HG02938 (cell line): Measurements from ENCODE around the gene RBP7.
A peak's percentile ranks its signal among the peaks of the same experiment; 100 is the strongest.
"Not testable (repeated sequence)": the region's sequence is repeated elsewhere in the genome, so short reads cannot be mapped to it uniquely, and the experiment has no call there.

Experiments used
- ATAC-seq: cut with Tn5 transposase; IDR thresholded peaks from one replicate; pipeline ENCODE4 v1.9.1; 2021; ENCODE audit warnings: mild to moderate bottlenecking, moderate library complexity; ENCODE audit not compliant: unreplicated experiment

The RBP7 gene

DNA sequence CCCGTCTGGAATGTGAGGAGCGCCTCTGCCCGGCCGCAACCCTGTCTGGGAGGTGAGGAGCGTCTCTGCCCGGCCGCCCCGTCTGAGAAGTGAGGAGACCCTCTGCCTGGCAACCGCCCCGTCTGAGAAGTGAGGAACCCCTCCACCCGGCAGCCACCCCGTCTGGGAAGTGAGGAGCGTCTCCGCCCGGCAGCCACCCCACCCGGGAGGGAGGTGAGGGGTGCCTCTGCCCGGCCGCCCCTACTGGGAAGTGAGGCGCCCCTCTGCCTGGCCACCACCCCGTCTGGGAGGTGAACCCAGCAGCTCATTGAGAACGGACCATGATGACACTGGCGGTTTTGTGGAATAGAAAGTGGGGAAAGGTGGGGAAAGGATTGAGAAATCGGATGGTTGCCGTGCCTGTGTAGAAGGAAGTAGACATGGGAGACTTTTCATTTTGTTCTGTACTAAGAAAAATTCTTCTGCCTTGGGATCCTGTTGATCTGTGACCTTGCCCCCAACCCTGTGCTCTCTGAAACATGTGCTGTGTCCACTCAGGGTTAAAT, 32.0 kb downstream of the RBP7 start:
- not testable (repeated sequence) for ATAC-seq

DNA sequence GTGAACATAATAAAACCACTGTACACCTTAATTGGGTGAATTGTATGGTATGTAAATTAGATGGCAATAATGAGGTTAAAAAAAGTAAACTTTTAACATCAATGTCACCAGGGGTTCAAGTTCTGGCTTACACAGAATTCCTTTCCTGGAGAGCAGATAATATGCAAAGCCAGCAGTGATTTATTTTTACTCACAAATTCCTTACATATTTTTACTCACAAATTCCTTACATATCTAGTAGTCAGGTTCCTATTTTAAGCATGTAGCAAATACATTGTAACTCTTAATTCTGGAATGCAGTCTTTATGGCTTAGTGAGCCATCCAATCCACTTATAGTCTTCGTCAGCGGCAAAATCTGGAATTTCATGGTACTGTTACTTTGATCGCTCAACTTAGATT, 34.4 kb downstream of the RBP7 start:
- ATAC-seq, result no peak

GRCh38 chr1:10032590-10033358, 35.7 kb downstream of the RBP7 start, which contains the start of gene UBE4B:
Gene UBE4B (plus strand): TSS chr1:10032958. CDS start chr1:10033671, 713 bp downstream.
- peak; percentile 91 for ATAC-seq

DNA sequence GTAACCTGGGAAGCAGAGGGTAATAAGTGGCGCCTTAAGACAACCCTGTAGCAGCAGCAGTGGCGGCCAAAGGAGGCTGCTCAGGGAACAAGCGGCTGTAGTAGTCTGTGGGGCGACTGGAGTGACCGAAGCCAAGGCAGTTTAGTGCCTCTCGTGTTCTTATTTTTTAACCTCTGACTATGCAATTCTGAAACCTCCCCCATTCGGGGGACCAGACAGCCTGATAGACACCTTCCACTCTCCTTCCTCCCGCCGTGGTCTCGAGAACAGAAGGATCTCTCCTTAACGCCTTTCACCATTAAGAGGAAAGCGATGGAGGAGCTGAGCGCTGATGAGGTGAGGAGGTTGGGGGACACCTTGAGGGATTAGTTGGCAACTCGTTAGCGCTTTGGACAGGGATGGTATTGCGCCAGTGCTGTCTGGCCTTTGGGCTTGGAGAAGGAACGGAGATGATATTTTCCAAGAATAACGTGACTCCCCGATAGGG, 36.4 kb downstream of the RBP7 start:
- ATAC-seq, result peak; percentile 10

DNA sequence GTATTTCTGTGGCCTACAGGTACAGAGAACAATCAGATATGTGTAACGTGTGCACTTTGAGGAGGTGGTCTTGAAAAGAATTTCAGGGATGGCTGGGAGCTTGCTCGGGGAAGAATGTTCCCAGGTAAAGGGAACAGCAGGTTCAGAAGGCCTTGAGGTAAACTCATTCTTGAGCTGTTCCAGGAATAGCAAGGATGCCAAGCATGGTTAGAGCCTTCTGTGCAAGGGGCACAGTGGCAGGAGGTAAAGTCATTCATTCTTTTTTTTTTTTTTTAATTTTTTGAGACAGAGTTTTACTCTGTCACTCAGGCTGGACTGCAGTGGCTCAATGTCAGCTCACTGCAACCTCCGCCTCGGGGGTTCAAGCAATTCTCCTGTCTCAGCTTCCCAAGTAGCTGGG, 45.7 kb downstream of the RBP7 start:
- ATAC-seq, result no peak

- ATAC-seq, result no peak
Observed at GRCh38 chr1:10045480-10046355, 48.7 kb downstream of the RBP7 start.

DNA sequence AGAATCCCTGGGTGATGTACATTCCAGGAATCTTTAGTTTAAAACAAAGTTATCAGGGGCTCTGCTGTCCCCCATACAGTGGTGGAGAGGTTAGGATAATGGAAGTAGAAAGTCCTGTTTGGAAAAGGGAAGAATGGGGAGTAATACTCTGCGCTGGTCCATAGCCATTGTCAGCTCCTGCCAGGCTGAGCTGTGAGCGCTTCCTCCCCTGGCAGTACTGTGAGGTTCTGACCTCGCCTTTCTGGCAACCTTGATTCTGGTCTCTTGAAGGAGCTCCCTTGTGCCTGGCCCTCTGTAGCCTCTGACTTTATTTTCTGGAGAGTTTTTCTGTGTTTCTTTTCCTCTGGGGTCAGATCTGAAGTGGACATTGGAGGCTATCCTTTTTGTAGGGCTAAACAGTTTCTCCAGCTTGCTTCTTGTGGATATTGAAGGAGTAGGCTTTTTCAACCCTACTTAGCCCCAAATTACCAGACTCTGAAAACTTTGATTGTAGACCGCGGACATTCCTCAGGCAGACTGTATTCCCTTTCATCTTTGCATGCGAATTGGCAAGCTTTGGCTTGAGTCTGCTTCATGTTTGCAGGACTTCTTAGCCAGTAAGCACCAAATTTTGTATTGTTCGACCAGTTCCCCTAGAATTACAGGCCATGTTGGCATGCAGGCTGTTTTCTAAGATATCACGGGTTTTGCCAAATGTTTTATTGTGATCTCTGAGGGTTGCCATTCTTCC, 49.5 kb downstream of the RBP7 start:
- no peak for ATAC-seq

- ATAC-seq, result no peak
Observed at GRCh38 chr1:10048601-10049000, 51.6 kb downstream of the RBP7 start.

GRCh38 chr1:10050611-10051010, 53.6 kb downstream of the RBP7 start:
- ATAC-seq, result no peak

DNA sequence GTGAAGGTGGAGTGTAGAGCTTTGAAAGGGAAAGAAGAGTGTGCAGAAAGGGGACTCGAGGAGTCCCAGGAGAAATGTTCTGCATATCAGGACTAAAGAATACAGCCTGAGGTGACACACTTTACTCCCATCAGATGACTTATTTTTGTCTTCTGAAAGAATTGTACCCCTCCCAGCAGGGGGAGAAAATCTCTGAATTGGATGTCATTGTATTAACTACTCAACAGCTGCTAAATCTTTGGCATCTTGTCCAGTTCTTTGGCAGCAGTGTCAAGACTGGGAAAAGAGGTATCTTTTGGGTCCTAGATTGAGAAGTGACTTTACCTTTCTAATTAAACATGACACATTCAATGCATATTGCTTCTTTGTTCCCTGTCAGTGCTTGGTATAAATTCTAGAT, 54.6 kb downstream of the RBP7 start:
- ATAC-seq, result no peak

- ATAC-seq, result no peak
Observed at GRCh38 chr1:10052347-10052746, 55.3 kb downstream of the RBP7 start.

DNA sequence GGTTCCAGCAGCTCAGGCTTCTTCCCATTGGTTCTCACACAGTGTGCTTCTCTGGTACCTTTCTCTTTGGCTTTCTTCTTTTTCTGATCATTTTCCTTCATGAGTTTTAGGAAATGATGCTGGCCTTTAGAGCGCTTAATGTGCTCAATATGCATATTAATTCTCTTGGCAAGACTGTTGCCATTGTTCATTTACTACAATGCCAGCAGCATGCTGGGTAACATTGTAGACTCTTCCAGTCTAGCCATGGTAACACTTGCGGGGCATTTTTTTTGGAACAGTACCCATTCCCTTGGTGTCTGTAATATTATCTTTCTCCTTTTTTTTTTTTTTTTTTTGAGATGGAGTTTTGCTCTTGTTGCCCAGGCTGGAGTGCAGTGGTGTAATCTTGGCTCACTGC, 57.4 kb downstream of the RBP7 start:
- no peak for ATAC-seq

- no peak for ATAC-seq
Observed at GRCh38 chr1:10056599-10056987, 59.6 kb downstream of the RBP7 start.

DNA sequence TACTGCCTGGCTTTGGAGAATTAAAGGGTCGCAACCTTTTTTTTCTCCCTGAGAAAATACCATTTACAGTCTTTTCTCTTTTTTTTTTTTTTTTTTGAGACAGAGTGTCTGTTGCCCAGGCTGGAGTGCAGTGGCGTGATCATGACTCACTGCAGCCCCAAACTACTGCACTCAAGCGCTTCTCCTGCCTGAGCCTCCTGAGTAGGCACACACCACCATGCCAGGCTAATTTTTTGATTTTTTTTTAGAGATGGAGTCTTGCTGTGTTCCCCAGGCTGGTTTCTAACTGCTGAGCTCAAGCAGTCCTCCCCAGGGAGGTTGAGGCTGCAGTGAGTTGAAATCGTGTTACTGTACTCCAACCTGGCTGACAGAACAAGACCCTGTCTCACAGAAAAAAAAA, 60.3 kb downstream of the RBP7 start:
- ATAC-seq, result no peak

GRCh38 chr1:10057796-10058195, 60.8 kb downstream of the RBP7 start:
- ATAC-seq, result no peak

DNA sequence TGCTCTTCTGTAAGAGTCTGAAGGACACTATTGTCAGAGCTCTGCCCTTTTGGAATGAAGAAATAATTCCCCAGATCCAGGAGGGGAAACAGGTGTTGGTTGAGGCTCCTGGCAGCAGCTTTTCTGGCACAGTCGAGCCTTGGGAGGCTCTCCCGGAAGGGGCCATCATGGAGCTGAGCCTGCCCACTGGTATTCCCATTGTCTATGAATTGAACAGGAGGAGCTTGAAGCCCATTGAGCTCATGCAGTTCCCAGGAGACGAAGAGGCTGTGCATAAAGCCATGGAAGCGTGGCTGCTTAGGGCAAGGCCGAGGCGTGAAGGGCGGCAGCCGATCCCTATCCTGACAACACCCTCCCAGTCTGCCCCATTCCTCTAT, 62.3 kb downstream of the RBP7 start:
- ATAC-seq, result no peak

- ATAC-seq, result no peak
Observed at GRCh38 chr1:10060311-10061100, 63.5 kb downstream of the RBP7 start.

- ATAC-seq, result no peak
Observed at GRCh38 chr1:10061276-10061675, 64.2 kb downstream of the RBP7 start.

GRCh38 chr1:10063878-10064277, 66.8 kb downstream of the RBP7 start:
- ATAC-seq, result no peak
